ENCODE data around the gene SP110. TPM values are rescaled to one million over a fixed set of nuclear protein-coding genes. Genes with fewer than 3 reads are reported as not detected.
A peak's percentile ranks its signal among the peaks of the same experiment; 100 is the strongest.
"Not testable (repeated sequence)": the region's sequence is repeated elsewhere in the genome, so short reads cannot be mapped to it uniquely, and the experiment has no call there.

The SP110 gene
- total RNA-seq, 1 donor from 2014 or later = 61.7 TPM

DNA sequence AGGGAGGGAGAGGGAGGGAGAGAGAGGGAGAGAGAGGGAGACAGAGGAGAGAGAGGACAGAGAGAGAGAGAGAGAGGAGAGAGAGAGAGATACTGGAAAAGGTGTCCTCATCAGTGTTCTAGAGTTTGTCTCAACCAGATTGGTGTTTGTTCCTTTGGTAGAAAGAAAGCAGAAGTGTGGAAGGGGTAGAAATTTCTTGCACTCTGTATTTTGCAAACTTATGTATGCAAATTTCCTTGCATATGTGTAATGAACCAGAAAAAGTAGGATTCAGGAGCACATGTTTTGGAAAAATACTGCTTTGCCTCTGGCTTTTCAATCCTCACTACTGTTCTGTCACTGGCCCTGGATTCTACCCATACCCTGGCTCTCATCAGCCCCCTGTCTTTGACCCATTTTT is 4.7 kb upstream of the SP110 start:
- H3K36me3 ChIP-seq (ENCODE audit: insufficient read depth, low read length) = no peaks in the 10 kb centered on the region
- H3K4me3 ChIP-seq (ENCODE audit: insufficient read depth, low read depth, low read length) = no peak overlapping the region
- H3K4me1 Mint-ChIP-seq (ENCODE audit: low read depth, unreplicated experiment) = peaks cover 30% of the 10 kb centered on the region
- no peak overlapping the region for H3K27ac Mint-ChIP-seq (ENCODE audit: unreplicated experiment)
- no peak overlapping the region for H3K4me2 ChIP-seq (ENCODE audit: low read length)
- no peaks in the 10 kb centered on the region for H3K36me3 Mint-ChIP-seq (ENCODE audit: low read depth, unreplicated experiment)
- H3K4me3 Mint-ChIP-seq (ENCODE audit: unreplicated experiment) = no peak overlapping the region
- peaks cover 4% of the 10 kb centered on the region for H3K4me1 ChIP-seq (ENCODE audit: insufficient read depth, low read length)
- H3K27me3 Mint-ChIP-seq (ENCODE audit: low read depth, unreplicated experiment) = no peaks in the 10 kb centered on the region
- no peaks in the 10 kb centered on the region for H3K79me2 ChIP-seq (ENCODE audit: insufficient read depth, low read length)
- no peaks in the 10 kb centered on the region for H3K9me3 Mint-ChIP-seq (ENCODE audit: unreplicated experiment)
- DNase-seq (ENCODE audit: low read depth) (no peak), FAIRE-seq (no peak)
- no peak overlapping the region for H2AFZ ChIP-seq (ENCODE audit: low read depth, low read length)
- no peaks in the 10 kb centered on the region for H3K9me3 ChIP-seq (ENCODE audit: insufficient read depth, low read depth, low read length)
- no peaks in the 10 kb centered on the region for H3K27me3 ChIP-seq (ENCODE audit: insufficient read depth, low read length)
- H4K20me1 ChIP-seq (ENCODE audit: insufficient read depth, low read length) = no peaks in the 10 kb centered on the region
- TF ChIP-seq EZH2 (IDR thresholded peaks at IDR 0.05; ENCODE audit: insufficient read depth, low read length) = no peak
- TF ChIP-seq, protein P1, sequence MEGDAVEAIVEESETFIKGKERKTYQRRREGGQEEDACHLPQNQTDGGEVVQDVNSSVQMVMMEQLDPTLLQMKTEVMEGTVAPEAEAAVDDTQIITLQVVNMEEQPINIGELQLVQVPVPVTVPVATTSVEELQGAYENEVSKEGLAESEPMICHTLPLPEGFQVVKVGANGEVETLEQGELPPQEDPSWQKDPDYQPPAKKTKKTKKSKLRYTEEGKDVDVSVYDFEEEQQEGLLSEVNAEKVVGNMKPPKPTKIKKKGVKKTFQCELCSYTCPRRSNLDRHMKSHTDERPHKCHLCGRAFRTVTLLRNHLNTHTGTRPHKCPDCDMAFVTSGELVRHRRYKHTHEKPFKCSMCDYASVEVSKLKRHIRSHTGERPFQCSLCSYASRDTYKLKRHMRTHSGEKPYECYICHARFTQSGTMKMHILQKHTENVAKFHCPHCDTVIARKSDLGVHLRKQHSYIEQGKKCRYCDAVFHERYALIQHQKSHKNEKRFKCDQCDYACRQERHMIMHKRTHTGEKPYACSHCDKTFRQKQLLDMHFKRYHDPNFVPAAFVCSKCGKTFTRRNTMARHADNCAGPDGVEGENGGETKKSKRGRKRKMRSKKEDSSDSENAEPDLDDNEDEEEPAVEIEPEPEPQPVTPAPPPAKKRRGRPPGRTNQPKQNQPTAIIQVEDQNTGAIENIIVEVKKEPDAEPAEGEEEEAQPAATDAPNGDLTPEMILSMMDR (IDR thresholded peaks at IDR 0.05; ENCODE audit: insufficient read depth, low read depth, low read length) = no peak
- no peak overlapping the region for H3K27ac ChIP-seq (ENCODE audit: low read depth, low read length)
- no peak overlapping the region for H3K9ac ChIP-seq (ENCODE audit: low read length)

DNA sequence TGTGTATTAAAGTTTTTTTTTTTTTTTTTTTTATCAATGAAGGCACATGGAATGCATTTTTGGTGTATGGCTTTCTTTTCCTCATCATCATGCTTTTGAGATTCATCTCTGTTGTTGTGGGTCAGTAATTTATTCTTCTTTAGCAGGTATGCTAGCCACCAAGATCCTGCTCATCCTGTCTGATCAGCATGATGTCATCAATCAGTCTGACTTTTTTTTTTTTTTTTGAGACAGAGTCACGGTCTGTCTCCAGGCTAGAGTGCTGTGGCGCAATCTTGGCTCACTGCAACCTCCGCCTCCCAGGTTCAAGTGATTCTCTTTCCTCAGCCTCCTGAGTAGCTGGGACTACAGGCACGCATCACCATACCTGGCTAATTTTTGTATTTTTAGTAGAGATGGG is 3.0 kb upstream of the SP110 start:
- not testable (repeated sequence) for H3K36me3 ChIP-seq (ENCODE audit: insufficient read depth, low read length); H3K27me3 ChIP-seq (ENCODE audit: insufficient read depth, low read length); DNase-seq (ENCODE audit: low read depth); H2AFZ ChIP-seq (ENCODE audit: low read depth, low read length); H3K9me3 ChIP-seq (ENCODE audit: insufficient read depth, low read depth, low read length); H3K4me3 Mint-ChIP-seq (ENCODE audit: unreplicated experiment); H3K9me3 Mint-ChIP-seq (ENCODE audit: unreplicated experiment); H3K9ac ChIP-seq (ENCODE audit: low read length); H4K20me1 ChIP-seq (ENCODE audit: insufficient read depth, low read length); FAIRE-seq; H3K4me1 ChIP-seq (ENCODE audit: insufficient read depth, low read length); H3K4me3 ChIP-seq (ENCODE audit: insufficient read depth, low read depth, low read length); H3K36me3 Mint-ChIP-seq (ENCODE audit: low read depth, unreplicated experiment); H3K27ac ChIP-seq (ENCODE audit: low read depth, low read length); H3K27me3 Mint-ChIP-seq (ENCODE audit: low read depth, unreplicated experiment); H3K79me2 ChIP-seq (ENCODE audit: insufficient read depth, low read length); H3K4me2 ChIP-seq (ENCODE audit: low read length)
- Mint-ChIP-seq H3K4me1 (ENCODE audit: low read depth, unreplicated experiment) (peaks cover 30% of the 10 kb centered on the region), H3K27ac (ENCODE audit: unreplicated experiment) (peak overlapping the region; percentile 72)

DNA sequence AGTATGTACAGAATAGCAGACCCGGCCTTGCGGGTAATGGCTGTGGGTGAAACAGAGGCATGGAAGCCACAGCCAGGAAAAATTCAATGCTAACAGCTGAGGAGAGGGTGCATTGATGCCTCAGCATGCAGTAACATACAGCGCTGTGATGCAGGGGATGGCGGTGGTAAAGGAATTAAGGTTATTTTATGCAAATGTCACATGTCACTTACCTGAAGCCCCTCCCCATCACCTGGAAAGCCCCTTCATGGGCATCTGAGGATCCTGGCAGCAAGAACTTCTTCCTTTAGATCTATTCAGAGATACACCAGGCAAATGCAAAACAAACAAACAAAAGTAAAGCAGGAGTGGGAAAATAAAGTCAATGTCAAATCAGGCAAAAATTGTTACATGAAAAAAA is 1.7 kb upstream of the SP110 start:
- no peak overlapping the region for H3K4me3 ChIP-seq (ENCODE audit: insufficient read depth, low read depth, low read length)
- TF ChIP-seq EZH2 (IDR thresholded peaks at IDR 0.05; ENCODE audit: insufficient read depth, low read length) = no peak
- TF ChIP-seq, protein P1 (IDR thresholded peaks at IDR 0.05; ENCODE audit: insufficient read depth, low read depth, low read length) = no peak
- H3K4me2 ChIP-seq (ENCODE audit: low read length) = no peak overlapping the region
- H3K9me3 ChIP-seq (ENCODE audit: insufficient read depth, low read depth, low read length) = no peaks in the 10 kb centered on the region
- Mint-ChIP-seq H3K36me3 (ENCODE audit: low read depth, unreplicated experiment) (peaks cover 5% of the 10 kb centered on the region), H3K9me3 (ENCODE audit: unreplicated experiment) (no peaks in the 10 kb centered on the region), H3K4me1 (ENCODE audit: low read depth, unreplicated experiment) (peaks cover 28% of the 10 kb centered on the region), H3K27me3 (ENCODE audit: low read depth, unreplicated experiment) (no peaks in the 10 kb centered on the region), H3K4me3 (ENCODE audit: unreplicated experiment) (no peak overlapping the region), H3K27ac (ENCODE audit: unreplicated experiment) (no peak overlapping the region)
- no peaks in the 10 kb centered on the region for H3K79me2 ChIP-seq (ENCODE audit: insufficient read depth, low read length)
- no peak overlapping the region for H2AFZ ChIP-seq (ENCODE audit: low read depth, low read length)
- H3K9ac ChIP-seq (ENCODE audit: low read length) = no peak overlapping the region
- no peak overlapping the region for H3K27ac ChIP-seq (ENCODE audit: low read depth, low read length)
- FAIRE-seq = no peak
- DNase-seq (ENCODE audit: low read depth) = no peak
- H3K4me1 ChIP-seq (ENCODE audit: insufficient read depth, low read length) = peaks cover 9% of the 10 kb centered on the region
- H3K36me3 ChIP-seq (ENCODE audit: insufficient read depth, low read length) = no peaks in the 10 kb centered on the region
- H3K27me3 ChIP-seq (ENCODE audit: insufficient read depth, low read length) = no peaks in the 10 kb centered on the region
- H4K20me1 ChIP-seq (ENCODE audit: insufficient read depth, low read length) = no peaks in the 10 kb centered on the region

Data from astrocyte (in vitro differentiated cells and primary cell).